ENCODE measurements around the gene VAPA. TPM values are rescaled to one million over a fixed set of nuclear protein-coding genes. Genes with fewer than 3 reads are reported as not detected.
"Not testable (repeated sequence)": the region's sequence is repeated elsewhere in the genome, so short reads cannot be mapped to it uniquely, and the experiment has no call there.

VAPA gene
- total and polyA plus RNA-seq, 12 donors: 33.2 to 269 (median 219) TPM

DNA sequence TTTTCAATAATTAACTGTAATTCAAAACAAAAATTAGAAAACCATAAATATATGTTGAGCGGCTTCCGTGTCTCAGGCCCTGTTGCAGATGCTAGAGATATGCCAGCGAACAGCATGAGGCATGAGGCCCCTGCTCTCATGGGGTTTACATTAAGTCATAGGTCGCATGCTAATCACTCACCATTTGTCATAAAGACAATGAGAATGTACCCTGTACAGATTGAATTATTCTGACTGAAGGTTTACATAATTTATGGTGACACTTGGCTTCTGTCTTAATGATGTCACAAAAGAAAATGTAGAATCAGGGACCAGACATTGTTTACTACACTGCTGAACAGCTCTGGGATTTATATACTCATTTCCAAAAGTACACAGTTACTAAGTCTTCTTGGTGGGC is 5.9 kb upstream of the VAPA start:
- intact Hi-C loops (cut with DNase I): no loop called here

DNA sequence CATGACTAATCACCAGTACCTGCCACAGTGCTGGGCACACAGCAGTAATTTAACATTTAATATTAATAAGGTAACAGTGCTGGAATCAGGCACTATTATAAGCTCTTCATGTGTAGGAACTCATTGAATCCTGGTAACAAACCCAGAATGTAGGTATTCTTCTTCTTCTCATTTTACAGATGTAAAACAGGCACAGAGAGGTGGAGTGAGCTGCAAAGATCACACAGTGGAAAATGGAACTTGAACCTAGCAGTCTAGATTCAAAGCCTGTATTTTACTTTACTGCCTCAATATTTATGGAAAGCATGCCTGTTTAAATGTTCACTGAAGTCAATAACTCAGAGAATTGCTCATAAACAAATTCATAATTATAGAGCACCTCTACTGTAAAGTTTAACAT is 3.7 kb upstream of the VAPA start:
- no peak for DNase-seq
- Histone ChIP-seq H3K27me3 (peaks cover 0 to 8% (median 0%) of the 10 kb centered on the region in 7 donors), H3K4me3 (no peak overlapping the region), H3K9me3 (no peaks in the 10 kb centered on the region), H3K4me1 (peaks cover 0 to 31% (median 0%) of the 10 kb centered on the region in 9 donors), H3K27ac (peak overlapping the region in 1 of 10 donors; percentile 44), H3K36me3 (no peaks in the 10 kb centered on the region)
- intact Hi-C loops (cut with DNase I): loop anchor here in 4 of 10 donors (5.0 to 10.0 kb wide), 5 partner anchors 65 to 295 kb away; partner anchors contain the start of genes PPP4R1 (in 2 of the 4) and RAB31 (in 1 of the 4)
- no peak for ATAC-seq
- TF ChIP-seq, protein P1, sequence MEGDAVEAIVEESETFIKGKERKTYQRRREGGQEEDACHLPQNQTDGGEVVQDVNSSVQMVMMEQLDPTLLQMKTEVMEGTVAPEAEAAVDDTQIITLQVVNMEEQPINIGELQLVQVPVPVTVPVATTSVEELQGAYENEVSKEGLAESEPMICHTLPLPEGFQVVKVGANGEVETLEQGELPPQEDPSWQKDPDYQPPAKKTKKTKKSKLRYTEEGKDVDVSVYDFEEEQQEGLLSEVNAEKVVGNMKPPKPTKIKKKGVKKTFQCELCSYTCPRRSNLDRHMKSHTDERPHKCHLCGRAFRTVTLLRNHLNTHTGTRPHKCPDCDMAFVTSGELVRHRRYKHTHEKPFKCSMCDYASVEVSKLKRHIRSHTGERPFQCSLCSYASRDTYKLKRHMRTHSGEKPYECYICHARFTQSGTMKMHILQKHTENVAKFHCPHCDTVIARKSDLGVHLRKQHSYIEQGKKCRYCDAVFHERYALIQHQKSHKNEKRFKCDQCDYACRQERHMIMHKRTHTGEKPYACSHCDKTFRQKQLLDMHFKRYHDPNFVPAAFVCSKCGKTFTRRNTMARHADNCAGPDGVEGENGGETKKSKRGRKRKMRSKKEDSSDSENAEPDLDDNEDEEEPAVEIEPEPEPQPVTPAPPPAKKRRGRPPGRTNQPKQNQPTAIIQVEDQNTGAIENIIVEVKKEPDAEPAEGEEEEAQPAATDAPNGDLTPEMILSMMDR (IDR thresholded peaks at IDR 0.05): no peak

More for the DNA sequence above, 5.9 kb upstream of the VAPA start:
- no peak for DNase-seq
- 93 to 95% methylated on average over 4 of the region's 4 CpGs for WGBS, 2 donors
- peaks cover 0 to 8% (median 0%) of the 10 kb centered on the region in 7 donors for H3K27me3 ChIP-seq
- no peak for ATAC-seq
- H3K27ac ChIP-seq: no peak overlapping the region
- no peaks in the 10 kb centered on the region for H3K9me3 ChIP-seq
- no peaks in the 10 kb centered on the region for H3K36me3 ChIP-seq
- no peak overlapping the region for H3K4me3 ChIP-seq
- H3K4me1 ChIP-seq: peaks cover 0 to 27% (median 0%) of the 10 kb centered on the region in 9 donors
- TF ChIP-seq, protein P1 (IDR thresholded peaks at IDR 0.05): no peak

DNA sequence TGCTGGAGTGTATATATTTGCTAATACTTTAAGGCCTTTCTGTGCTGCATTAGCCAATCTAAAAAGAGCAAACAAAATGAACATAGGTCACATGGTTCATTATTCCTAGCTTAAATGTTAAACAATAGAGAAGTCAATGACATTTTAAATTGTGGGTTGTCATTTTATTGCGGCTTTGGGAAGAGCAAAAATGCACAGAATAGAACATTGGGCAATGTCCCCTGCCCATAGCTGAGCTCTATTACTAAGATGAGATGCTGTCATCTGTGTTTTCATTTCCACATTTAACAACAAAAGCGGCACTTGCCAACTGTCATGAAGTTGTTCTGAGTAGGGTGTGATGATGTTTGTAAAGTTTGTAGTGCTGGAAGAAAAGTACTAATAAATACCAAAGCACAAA is 3.2 kb upstream of the VAPA start:
- Histone ChIP-seq H3K4me3 (no peak overlapping the region), H3K4me1 (peaks cover 0 to 36% (median 4%) of the 10 kb centered on the region in 9 donors), H3K27me3 (peaks cover 0 to 8% (median 0%) of the 10 kb centered on the region in 7 donors), H3K36me3 (no peaks in the 10 kb centered on the region), H3K27ac (peak overlapping the region in 1 of 10 donors; percentile 44), H3K9me3 (no peaks in the 10 kb centered on the region)
- ATAC-seq (no peak), DNase-seq (no peak)
- TF ChIP-seq, protein P1 (IDR thresholded peaks at IDR 0.05): no peak
- 90 to 94% methylated on average over 2 of the region's 2 CpGs for WGBS, 2 donors
- intact Hi-C loops (cut with DNase I): loop anchor here in 4 of 10 donors (5.0 to 10.0 kb wide), 5 partner anchors 66 to 296 kb away; partner anchors contain the start of genes PPP4R1 (in 2 of the 4) and RAB31 (in 1 of the 4)

- Histone ChIP-seq H3K4me1 (peaks cover 0 to 39% (median 10%) of the 10 kb centered on the region in 9 donors), H3K4me3 (no peak overlapping the region), H3K27me3 (peaks cover 0 to 8% (median 0%) of the 10 kb centered on the region in 7 donors), H3K36me3 (no peaks in the 10 kb centered on the region), H3K27ac (no peak overlapping the region), H3K9me3 (no peaks in the 10 kb centered on the region)
- intact Hi-C loops (cut with DNase I): loop anchor here in 4 of 10 donors (5.0 to 10.0 kb wide), 5 partner anchors 66 to 296 kb away; partner anchors contain the start of genes PPP4R1 (in 2 of the 4) and RAB31 (in 1 of the 4)
- DNase-seq (no peak), ATAC-seq (no peak)
- TF ChIP-seq, protein P1 (IDR thresholded peaks at IDR 0.05): no peak
- WGBS, 2 donors: 88 to 93% methylated on average over 5 of the region's 5 CpGs
Measured at GRCh38 chr18:9911226-9911625, 2.6 kb upstream of the VAPA start.

DNA sequence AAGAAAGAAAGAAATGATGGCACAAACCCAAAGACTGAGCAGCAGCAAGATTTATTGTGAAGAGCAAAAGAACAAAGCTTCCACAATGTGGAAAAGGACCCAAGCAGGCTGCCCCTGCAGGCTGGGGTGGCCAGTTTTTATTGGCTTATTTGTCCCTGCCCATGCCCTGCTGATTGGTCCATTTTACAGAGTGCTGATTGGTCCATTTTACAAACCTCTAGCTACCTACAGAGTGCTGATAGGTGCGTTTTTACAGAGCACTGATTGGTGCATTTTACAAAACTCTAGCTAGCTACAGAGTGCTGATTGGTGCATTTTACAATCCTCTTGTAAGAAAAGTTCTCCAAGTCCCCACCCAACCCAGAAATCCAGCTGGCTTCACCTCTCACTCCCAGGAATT is 1.5 kb upstream of the VAPA start:
- intact Hi-C loops (cut with DNase I): loop anchor here in 4 of 10 donors (2.0 to 10.0 kb wide), 6 partner anchors 35 to 297 kb away; partner anchors contain the start of genes PPP4R1 (in 2 of the 4) and RAB31 (in 1 of the 4)
- not testable (repeated sequence) for H3K36me3 ChIP-seq, DNase-seq, H3K9me3 ChIP-seq, H3K4me3 ChIP-seq, H3K27me3 ChIP-seq, ATAC-seq, H3K27ac ChIP-seq
- peaks cover 0 to 43% (median 21%) of the 10 kb centered on the region in 9 donors for H3K4me1 ChIP-seq
- 96 to 98% methylated on average over 1 of the region's 1 CpG for WGBS, 2 donors
